Tibial artery (tissue), 4 donors: ENCODE measurements around the gene SPEN.
"Not testable (repeated sequence)": the region's sequence is repeated elsewhere in the genome, so short reads cannot be mapped to it uniquely, and the experiment has no call there.

Experiments used
- DNase-seq, 2 donors: peaks; one replicate each; pipeline ENCODE4 v3.0.0-alpha.2; 2019
- H3K27ac ChIP-seq, 2 donors: fragments of 200-600 bp; sonication (generic) in 1 of 2; 1 replicate in 1 of 2; 2 replicates in 1 of 2; pipeline ENCODE4 v1.5.1; 2018 to 2019; ENCODE audit warnings: mild to moderate bottlenecking in 1 of 2
- H3K27me3 ChIP-seq, 2 donors: fragments of 200-600 bp; sonication (generic) in 1 of 2; one replicate each; pipeline versions ENCODE4 v1.5.1 to v1.6.0; 2016 to 2019
- H3K36me3 ChIP-seq, 3 donors: fragments of 200-600 bp; sonication (generic) in 2 of 3; one replicate each; pipeline ENCODE4 v1.5.1; 2016 to 2019; ENCODE audit warnings: mild to moderate bottlenecking in 2 of 3
- H3K4me1 ChIP-seq, 4 donors: fragments of 200-600 bp; sonication (generic) in 2 of 4; 1 replicate in 3 of 4; 2 replicates in 1 of 4; pipeline ENCODE4 v1.5.1; 2016 to 2019
- H3K4me3 ChIP-seq, 2 donors: fragments of 200-600 bp; sonication (generic) in 1 of 2; 1 replicate in 1 of 2; 2 replicates in 1 of 2; pipeline ENCODE4 v1.5.1; 2018 to 2019; ENCODE audit warnings: mild to moderate bottlenecking in 2 of 2
- H3K9me3 ChIP-seq, 3 donors: fragments of 200-600 bp; sonication (generic) in 1 of 3; one replicate each; pipeline ENCODE4 v1.5.1; 2016 to 2019
- intact Hi-C: fragments of 100-400 bp; cut with DNase I; formaldehyde crosslinking; loops from one replicate; pipeline ENCODE4 v1.15.0; 2023; ENCODE audit warnings: low total_unique reads
- TF ChIP-seq, protein P1 (sequence below), 2 experiments: fragments of 200-600 bp in 1 of 2; fragments of 450-650 bp in 1 of 2; IDR thresholded peaks; one replicate each; pipeline ENCODE4 v1.5.1; 2017 to 2019; ENCODE audit warnings: antibody characterized with exemption in 2 of 2, mild to moderate bottlenecking in 1 of 2, moderate library complexity in 1 of 2

The SPEN gene

GRCh38 chr1:15973772-15974171, 126.3 kb downstream of the SPEN start:
- no peak overlapping the region for H3K4me3 ChIP-seq
- no peaks in the 10 kb centered on the region for H3K27me3 ChIP-seq
- intact Hi-C loops: no loop called here
- H3K4me1 ChIP-seq: peaks cover 0 to 29% (median 17%) of the 10 kb centered on the region in 4 donors
- no peak for DNase-seq
- H3K36me3 ChIP-seq: peaks cover 15 to 34% (median 26%) of the 10 kb centered on the region in 3 donors
- no peak overlapping the region for H3K27ac ChIP-seq
- TF ChIP-seq, protein P1, sequence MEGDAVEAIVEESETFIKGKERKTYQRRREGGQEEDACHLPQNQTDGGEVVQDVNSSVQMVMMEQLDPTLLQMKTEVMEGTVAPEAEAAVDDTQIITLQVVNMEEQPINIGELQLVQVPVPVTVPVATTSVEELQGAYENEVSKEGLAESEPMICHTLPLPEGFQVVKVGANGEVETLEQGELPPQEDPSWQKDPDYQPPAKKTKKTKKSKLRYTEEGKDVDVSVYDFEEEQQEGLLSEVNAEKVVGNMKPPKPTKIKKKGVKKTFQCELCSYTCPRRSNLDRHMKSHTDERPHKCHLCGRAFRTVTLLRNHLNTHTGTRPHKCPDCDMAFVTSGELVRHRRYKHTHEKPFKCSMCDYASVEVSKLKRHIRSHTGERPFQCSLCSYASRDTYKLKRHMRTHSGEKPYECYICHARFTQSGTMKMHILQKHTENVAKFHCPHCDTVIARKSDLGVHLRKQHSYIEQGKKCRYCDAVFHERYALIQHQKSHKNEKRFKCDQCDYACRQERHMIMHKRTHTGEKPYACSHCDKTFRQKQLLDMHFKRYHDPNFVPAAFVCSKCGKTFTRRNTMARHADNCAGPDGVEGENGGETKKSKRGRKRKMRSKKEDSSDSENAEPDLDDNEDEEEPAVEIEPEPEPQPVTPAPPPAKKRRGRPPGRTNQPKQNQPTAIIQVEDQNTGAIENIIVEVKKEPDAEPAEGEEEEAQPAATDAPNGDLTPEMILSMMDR (IDR thresholded peaks at IDR 0.05): no peak
- no peaks in the 10 kb centered on the region for H3K9me3 ChIP-seq

GRCh38 chr1:15974855-15975254, 127.3 kb downstream of the SPEN start:
- intact Hi-C loops: no loop called here
- Histone ChIP-seq H3K27ac (peak overlapping the region in 1 of 2 donors; percentile 83), H3K4me1 (peaks cover 0 to 29% (median 17%) of the 10 kb centered on the region in 4 donors), H3K27me3 (no peaks in the 10 kb centered on the region), H3K4me3 (peak overlapping the region; percentile 70 to 97), H3K36me3 (peaks cover 9 to 23% (median 17%) of the 10 kb centered on the region in 3 donors), H3K9me3 (no peaks in the 10 kb centered on the region)
- DNase-seq: no peak
- TF ChIP-seq, protein P1 (IDR thresholded peaks at IDR 0.05): no peak

DNA sequence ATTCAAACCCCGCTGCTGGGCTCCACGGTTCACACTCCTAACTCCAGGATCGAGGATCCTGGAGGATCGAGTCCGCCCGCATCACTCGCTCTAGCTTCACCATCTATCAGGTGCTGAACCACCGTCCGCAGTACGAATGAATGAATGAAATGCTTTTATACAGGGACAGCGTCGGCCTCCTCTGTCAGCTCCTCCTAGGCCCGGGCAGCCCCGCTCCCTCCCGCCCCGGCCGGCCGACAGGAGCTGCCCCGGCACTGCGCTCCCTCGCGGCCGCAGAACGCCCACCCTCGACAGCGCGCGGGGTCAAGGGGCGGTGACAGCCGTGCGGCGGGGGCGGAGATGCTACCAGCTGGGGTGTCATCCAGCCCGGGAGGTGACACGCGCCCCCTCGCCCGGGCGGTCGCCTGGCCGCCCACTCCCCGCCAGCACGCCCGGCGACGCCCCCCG, 127.9 kb downstream of the SPEN start:
- Histone ChIP-seq H3K36me3 (peaks cover 6 to 18% (median 15%) of the 10 kb centered on the region in 3 donors), H3K4me3 (peak overlapping the region; percentile 70 to 97), H3K27me3 (no peaks in the 10 kb centered on the region), H3K27ac (peak overlapping the region; percentile 71 to 83), H3K9me3 (no peaks in the 10 kb centered on the region), H3K4me1 (peaks cover 0 to 29% (median 17%) of the 10 kb centered on the region in 4 donors)
- TF ChIP-seq, protein P1 (IDR thresholded peaks at IDR 0.05): no peak
- no peak for DNase-seq
- intact Hi-C loops: no loop called here

GRCh38 chr1:15975805-15976680, 128.5 kb downstream of the SPEN start, which contains the start of gene ZBTB17:
ZBTB17 (minus strand) TSS chr1:15976101; CDS start chr1:15948495, 27,606 bp downstream.
- H3K4me3 ChIP-seq: peak within 1 kb of the TSS; percentile 70 to 97
- TF ChIP-seq, protein P1 (IDR thresholded peaks at IDR 0.05): no peak
- peak; percentile 92 to 95 for DNase-seq
- intact Hi-C loops: no loop called here
- no peaks in the 10 kb centered on the region for H3K27me3 ChIP-seq
- peaks cover 0 to 29% (median 17%) of the 10 kb centered on the region in 4 donors for H3K4me1 ChIP-seq
- H3K27ac ChIP-seq: peak within 1 kb of the TSS; percentile 71 to 83
- H3K36me3 ChIP-seq: peaks cover 0 to 18% (median 15%) of the 10 kb centered on the region in 3 donors
- H3K9me3 ChIP-seq: no peaks in the 10 kb centered on the region

- H3K27me3 ChIP-seq, DNase-seq, intact Hi-C loops, H3K4me3 ChIP-seq, H3K36me3 ChIP-seq, H3K9me3 ChIP-seq, H3K27ac ChIP-seq: not testable (repeated sequence)
- H3K4me1 ChIP-seq: peaks cover 0 to 28% (median 17%) of the 10 kb centered on the region in 4 donors
These were observed 130.4 kb downstream of the SPEN start for GRCh38 chr1:15977947-15978346.

DNA sequence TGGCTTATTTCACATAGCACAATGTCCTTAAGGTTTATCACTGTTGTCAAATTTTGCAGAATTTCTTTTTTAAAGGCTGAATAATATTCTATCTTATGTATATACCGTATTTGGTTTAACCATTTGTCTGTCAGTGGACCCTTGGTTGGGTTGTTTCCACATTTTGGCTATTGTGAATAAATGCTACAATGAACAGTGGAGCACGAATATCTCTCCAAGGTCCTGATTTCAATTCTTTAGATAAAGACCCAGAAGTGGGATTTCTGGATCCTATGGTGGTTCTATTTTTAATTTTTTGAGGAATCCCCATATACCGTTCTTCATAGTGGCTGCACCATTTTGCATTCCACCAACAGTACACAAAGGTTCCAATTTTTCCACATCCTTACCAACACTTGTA, 134.2 kb downstream of the SPEN start:
- intact Hi-C loops: no loop called here
- TF ChIP-seq, protein P1 (IDR thresholded peaks at IDR 0.05): no peak

More for the DNA sequence above, 134.2 kb downstream of the SPEN start:
- Histone ChIP-seq H3K27ac (no peak overlapping the region), H3K4me1 (no peaks in the 10 kb centered on the region), H3K9me3 (no peaks in the 10 kb centered on the region), H3K36me3 (no peaks in the 10 kb centered on the region), H3K27me3 (no peaks in the 10 kb centered on the region), H3K4me3 (no peak overlapping the region)
- no peak for DNase-seq
